ENCODE results near the gene ADGRG1. TPM values are rescaled to one million over a fixed set of nuclear protein-coding genes. Genes with fewer than 3 reads are reported as not detected.
A peak's percentile ranks its signal among the peaks of the same experiment; 100 is the strongest.
"Not testable (repeated sequence)": the region's sequence is repeated elsewhere in the genome, so short reads cannot be mapped to it uniquely, and the experiment has no call there.

ADGRG1 gene
- total and polyA plus RNA-seq, 4 donors = 1.2 to 68.4 (median 17.6) TPM

GRCh38 chr16:57706717-57707116, 78.3 kb downstream of the ADGRG1 start:
- DNase-seq (no peak), ATAC-seq (ENCODE audit: low FRiP score) (no peak)
- intact Hi-C loops (cut with DNase I) = no loop called here
- H3K27me3 ChIP-seq (ENCODE audit: control insufficient read depth in 1 of 2, insufficient read depth in 2 of 2, low read length in 1 of 2) = no peaks in the 10 kb centered on the region
- H3K36me3 ChIP-seq (ENCODE audit: control insufficient read depth in 1 of 2, insufficient read depth in 2 of 2, low read length in 1 of 2) = no peaks in the 10 kb centered on the region
- 85% methylated on average over 1 of the region's 1 CpG; no CpG with 5 or more reads in 1 of the 2 donors for WGBS, 2 donors
- H3K4me1 ChIP-seq (ENCODE audit: control insufficient read depth in 1 of 2, insufficient read depth in 2 of 2, low read length in 2 of 2) = no peaks in the 10 kb centered on the region
- H3K4me3 ChIP-seq (ENCODE audit: low read length in 2 of 2) = no peak overlapping the region
- no peaks in the 10 kb centered on the region for H3K9me3 ChIP-seq (ENCODE audit: control insufficient read depth, low read length)
- H3K27ac ChIP-seq (ENCODE audit: low read depth in 1 of 2, low read length in 2 of 2) = no peak overlapping the region

GRCh38 chr16:57707331-57707730, 78.9 kb downstream of the ADGRG1 start:
- WGBS, 2 donors = 86 to 90% methylated on average over 11 of the region's 11 CpGs
- Histone ChIP-seq H3K36me3 (ENCODE audit: control insufficient read depth in 1 of 2, insufficient read depth in 2 of 2, low read length in 1 of 2) (no peaks in the 10 kb centered on the region), H3K27me3 (ENCODE audit: control insufficient read depth in 1 of 2, insufficient read depth in 2 of 2, low read length in 1 of 2) (no peaks in the 10 kb centered on the region), H3K9me3 (ENCODE audit: control insufficient read depth, low read length) (no peaks in the 10 kb centered on the region), H3K4me1 (ENCODE audit: control insufficient read depth in 1 of 2, insufficient read depth in 2 of 2, low read length in 2 of 2) (no peaks in the 10 kb centered on the region), H3K4me3 (ENCODE audit: low read length in 2 of 2) (no peak overlapping the region), H3K27ac (ENCODE audit: low read depth in 1 of 2, low read length in 2 of 2) (no peak overlapping the region)
- DNase-seq = peak in 1 of 2 donors; percentile 21
- no peak for ATAC-seq (ENCODE audit: low FRiP score)
- intact Hi-C loops (cut with DNase I) = no loop called here

GRCh38 chr16:57708168-57708567, 79.7 kb downstream of the ADGRG1 start:
- Histone ChIP-seq H3K27me3 (ENCODE audit: control insufficient read depth in 1 of 2, insufficient read depth in 2 of 2, low read length in 1 of 2) (no peaks in the 10 kb centered on the region), H3K4me1 (ENCODE audit: control insufficient read depth in 1 of 2, insufficient read depth in 2 of 2, low read length in 2 of 2) (no peaks in the 10 kb centered on the region), H3K36me3 (ENCODE audit: control insufficient read depth in 1 of 2, insufficient read depth in 2 of 2, low read length in 1 of 2) (no peaks in the 10 kb centered on the region), H3K4me3 (ENCODE audit: low read length in 2 of 2) (no peak overlapping the region), H3K27ac (ENCODE audit: low read depth in 1 of 2, low read length in 2 of 2) (no peak overlapping the region), H3K9me3 (ENCODE audit: control insufficient read depth, low read length) (no peaks in the 10 kb centered on the region)
- WGBS, 2 donors = 89 to 90% methylated on average over 3 of the region's 3 CpGs
- intact Hi-C loops (cut with DNase I) = no loop called here
- peak in 1 of 2 donors; percentile 2 for DNase-seq
- no peak for ATAC-seq (ENCODE audit: low FRiP score)

- WGBS, 2 donors = 79 to 88% methylated on average over 3 of the region's 3 CpGs
- intact Hi-C loops (cut with DNase I) = no loop called here
- peak in 1 of 2 donors; percentile 14 for DNase-seq
- ATAC-seq (ENCODE audit: low FRiP score) = no peak
- Histone ChIP-seq H3K4me1 (ENCODE audit: control insufficient read depth in 1 of 2, insufficient read depth in 2 of 2, low read length in 2 of 2) (no peaks in the 10 kb centered on the region), H3K4me3 (ENCODE audit: low read length in 2 of 2) (no peak overlapping the region), H3K27ac (ENCODE audit: low read depth in 1 of 2, low read length in 2 of 2) (no peak overlapping the region), H3K9me3 (ENCODE audit: control insufficient read depth, low read length) (no peaks in the 10 kb centered on the region), H3K36me3 (ENCODE audit: control insufficient read depth in 1 of 2, insufficient read depth in 2 of 2, low read length in 1 of 2) (no peaks in the 10 kb centered on the region), H3K27me3 (ENCODE audit: control insufficient read depth in 1 of 2, insufficient read depth in 2 of 2, low read length in 1 of 2) (no peaks in the 10 kb centered on the region)
These were observed 81.2 kb downstream of the ADGRG1 start for GRCh38 chr16:57709663-57710062.

- WGBS, 2 donors = 70 to 71% methylated on average over 5 of the region's 5 CpGs
- H3K27me3 ChIP-seq (ENCODE audit: control insufficient read depth in 1 of 2, insufficient read depth in 2 of 2, low read length in 1 of 2) = no peaks in the 10 kb centered on the region
- DNase-seq (peak; percentile 7 to 52), ATAC-seq (ENCODE audit: low FRiP score) (no peak)
- H3K4me1 ChIP-seq (ENCODE audit: control insufficient read depth in 1 of 2, insufficient read depth in 2 of 2, low read length in 2 of 2) = no peaks in the 10 kb centered on the region
- H3K36me3 ChIP-seq (ENCODE audit: control insufficient read depth in 1 of 2, insufficient read depth in 2 of 2, low read length in 1 of 2) = no peaks in the 10 kb centered on the region
- intact Hi-C loops (cut with DNase I) = no loop called here
- no peak overlapping the region for H3K4me3 ChIP-seq (ENCODE audit: low read length in 2 of 2)
- no peaks in the 10 kb centered on the region for H3K9me3 ChIP-seq (ENCODE audit: control insufficient read depth, low read length)
- H3K27ac ChIP-seq (ENCODE audit: low read depth in 1 of 2, low read length in 2 of 2) = no peak overlapping the region
These were observed 82.9 kb downstream of the ADGRG1 start for GRCh38 chr16:57711346-57711745.

GRCh38 chr16:57711993-57712392, 83.6 kb downstream of the ADGRG1 start:
- no peak overlapping the region for H3K4me3 ChIP-seq (ENCODE audit: low read length in 2 of 2)
- intact Hi-C loops (cut with DNase I) = no loop called here
- no peak for DNase-seq
- H3K4me1 ChIP-seq (ENCODE audit: control insufficient read depth in 1 of 2, insufficient read depth in 2 of 2, low read length in 2 of 2) = no peaks in the 10 kb centered on the region
- H3K27ac ChIP-seq (ENCODE audit: low read depth in 1 of 2, low read length in 2 of 2) = no peak overlapping the region
- no peaks in the 10 kb centered on the region for H3K36me3 ChIP-seq (ENCODE audit: control insufficient read depth in 1 of 2, insufficient read depth in 2 of 2, low read length in 1 of 2)
- WGBS, 2 donors = 92 to 97% methylated on average over 3 of the region's 3 CpGs
- no peak for ATAC-seq (ENCODE audit: low FRiP score)
- H3K9me3 ChIP-seq (ENCODE audit: control insufficient read depth, low read length) = no peaks in the 10 kb centered on the region
- H3K27me3 ChIP-seq (ENCODE audit: control insufficient read depth in 1 of 2, insufficient read depth in 2 of 2, low read length in 1 of 2) = no peaks in the 10 kb centered on the region

GRCh38 chr16:57712569-57712968, 84.1 kb downstream of the ADGRG1 start:
- H3K27ac ChIP-seq (ENCODE audit: low read depth in 1 of 2, low read length in 2 of 2); ATAC-seq (ENCODE audit: low FRiP score); H3K27me3 ChIP-seq (ENCODE audit: control insufficient read depth in 1 of 2, insufficient read depth in 2 of 2, low read length in 1 of 2); intact Hi-C loops (cut with DNase I); H3K9me3 ChIP-seq (ENCODE audit: control insufficient read depth, low read length); H3K4me3 ChIP-seq (ENCODE audit: low read length in 2 of 2); DNase-seq; H3K4me1 ChIP-seq (ENCODE audit: control insufficient read depth in 1 of 2, insufficient read depth in 2 of 2, low read length in 2 of 2); H3K36me3 ChIP-seq (ENCODE audit: control insufficient read depth in 1 of 2, insufficient read depth in 2 of 2, low read length in 1 of 2): not testable (repeated sequence)
- WGBS, 2 donors = 77 to 80% methylated on average over 6 of the region's 6 CpGs

- H3K36me3 ChIP-seq (ENCODE audit: control insufficient read depth in 1 of 2, insufficient read depth in 2 of 2, low read length in 1 of 2) = no peaks in the 10 kb centered on the region
- no peaks in the 10 kb centered on the region for H3K4me1 ChIP-seq (ENCODE audit: control insufficient read depth in 1 of 2, insufficient read depth in 2 of 2, low read length in 2 of 2)
- intact Hi-C loops (cut with DNase I) = no loop called here
- H3K27ac ChIP-seq (ENCODE audit: low read depth in 1 of 2, low read length in 2 of 2) = no peak overlapping the region
- no peaks in the 10 kb centered on the region for H3K27me3 ChIP-seq (ENCODE audit: control insufficient read depth in 1 of 2, insufficient read depth in 2 of 2, low read length in 1 of 2)
- no peak for ATAC-seq (ENCODE audit: low FRiP score)
- no peak overlapping the region for H3K4me3 ChIP-seq (ENCODE audit: low read length in 2 of 2)
- 76 to 86% methylated on average over 8 of the region's 8 CpGs for WGBS, 2 donors
- no peaks in the 10 kb centered on the region for H3K9me3 ChIP-seq (ENCODE audit: control insufficient read depth, low read length)
- peak in 1 of 2 donors; percentile 16 for DNase-seq
These were observed 85.2 kb downstream of the ADGRG1 start for GRCh38 chr16:57713596-57713995.

GRCh38 chr16:57714047-57714446, 85.6 kb downstream of the ADGRG1 start:
- no peak for DNase-seq
- H3K9me3 ChIP-seq (ENCODE audit: control insufficient read depth, low read length) = no peaks in the 10 kb centered on the region
- H3K36me3 ChIP-seq (ENCODE audit: control insufficient read depth in 1 of 2, insufficient read depth in 2 of 2, low read length in 1 of 2) = no peaks in the 10 kb centered on the region
- intact Hi-C loops (cut with DNase I) = no loop called here
- H3K4me3 ChIP-seq (ENCODE audit: low read length in 2 of 2) = no peak overlapping the region
- 80 to 88% methylated on average over 6 of the region's 6 CpGs for WGBS, 2 donors
- H3K27ac ChIP-seq (ENCODE audit: low read depth in 1 of 2, low read length in 2 of 2) = no peak overlapping the region
- ATAC-seq (ENCODE audit: low FRiP score) = no peak
- H3K4me1 ChIP-seq (ENCODE audit: control insufficient read depth in 1 of 2, insufficient read depth in 2 of 2, low read length in 2 of 2) = no peaks in the 10 kb centered on the region
- H3K27me3 ChIP-seq (ENCODE audit: control insufficient read depth in 1 of 2, insufficient read depth in 2 of 2, low read length in 1 of 2) = no peaks in the 10 kb centered on the region

Data from aorta (tissue), 5 donors.